GM19351 (cell line): ENCODE data around the gene SEPTIN7.

Experiments
- ATAC-seq: cut with Tn5 transposase; IDR thresholded peaks from one replicate; pipeline ENCODE4 v1.9.1; 2021; ENCODE audit warnings: mild to moderate bottlenecking, moderate library complexity; ENCODE audit not compliant: unreplicated experiment

Gene SEPTIN7

GRCh38 chr7:35826751-35827150 lies 25.9 kb downstream of the SEPTIN7 start:
- no peak for ATAC-seq

GRCh38 chr7:35828817-35829216 lies 28.0 kb downstream of the SEPTIN7 start:
- ATAC-seq: no peak

GRCh38 chr7:35831208-35831607 lies 30.4 kb downstream of the SEPTIN7 start:
- ATAC-seq: no peak

- no peak for ATAC-seq
Measured at GRCh38 chr7:35839860-35840854, 39.3 kb downstream of the SEPTIN7 start.

GRCh38 chr7:35846816-35847412 lies 46.1 kb downstream of the SEPTIN7 start:
- no peak for ATAC-seq

GRCh38 chr7:35848725-35849124 lies 47.9 kb downstream of the SEPTIN7 start:
- no peak for ATAC-seq

GRCh38 chr7:35849158-35849831 lies 48.4 kb downstream of the SEPTIN7 start:
- ATAC-seq: no peak

- no peak for ATAC-seq
Measured at GRCh38 chr7:35849954-35850353, 49.1 kb downstream of the SEPTIN7 start.
